ENCODE data around the gene GORASP1. TPM values are rescaled to one million over a fixed set of nuclear protein-coding genes. Genes with fewer than 3 reads are reported as not detected.
A peak's percentile ranks its signal among the peaks of the same experiment; 100 is the strongest.

Gene GORASP1
- total RNA-seq, 2 experiments from 2014 or later: 11.5 to 11.9 TPM

DNA sequence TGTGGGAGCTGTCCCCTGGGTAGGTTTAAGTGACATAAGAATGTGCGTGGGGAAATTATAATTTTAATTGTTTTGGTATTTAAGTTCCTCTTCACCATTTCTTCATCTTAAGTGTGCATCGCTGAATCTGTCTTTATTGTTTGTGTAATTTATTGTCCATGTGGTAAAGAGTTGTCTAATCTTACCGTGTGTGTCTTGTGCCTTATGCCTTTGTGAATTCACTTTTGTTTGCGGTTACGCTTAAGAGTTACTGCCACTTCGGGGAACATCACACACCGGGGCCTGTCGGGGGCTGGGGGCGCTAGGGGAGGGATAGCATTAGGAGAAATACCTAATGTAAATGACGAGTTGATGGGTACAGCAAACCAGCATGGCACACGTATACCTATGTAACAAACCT is 54.8 kb downstream of the GORASP1 start:
- Mint-ChIP-seq H3K9me3 (no peaks in the 10 kb centered on the region), H3K27me3 (no peaks in the 10 kb centered on the region), H3K36me3 (no peaks in the 10 kb centered on the region), H3K4me3 (peak overlapping the region; percentile 97), H3K4me1 (peaks cover 35% of the 10 kb centered on the region), H3K27ac (peak overlapping the region; percentile 97)
- DNase-seq: peak; percentile 6

DNA sequence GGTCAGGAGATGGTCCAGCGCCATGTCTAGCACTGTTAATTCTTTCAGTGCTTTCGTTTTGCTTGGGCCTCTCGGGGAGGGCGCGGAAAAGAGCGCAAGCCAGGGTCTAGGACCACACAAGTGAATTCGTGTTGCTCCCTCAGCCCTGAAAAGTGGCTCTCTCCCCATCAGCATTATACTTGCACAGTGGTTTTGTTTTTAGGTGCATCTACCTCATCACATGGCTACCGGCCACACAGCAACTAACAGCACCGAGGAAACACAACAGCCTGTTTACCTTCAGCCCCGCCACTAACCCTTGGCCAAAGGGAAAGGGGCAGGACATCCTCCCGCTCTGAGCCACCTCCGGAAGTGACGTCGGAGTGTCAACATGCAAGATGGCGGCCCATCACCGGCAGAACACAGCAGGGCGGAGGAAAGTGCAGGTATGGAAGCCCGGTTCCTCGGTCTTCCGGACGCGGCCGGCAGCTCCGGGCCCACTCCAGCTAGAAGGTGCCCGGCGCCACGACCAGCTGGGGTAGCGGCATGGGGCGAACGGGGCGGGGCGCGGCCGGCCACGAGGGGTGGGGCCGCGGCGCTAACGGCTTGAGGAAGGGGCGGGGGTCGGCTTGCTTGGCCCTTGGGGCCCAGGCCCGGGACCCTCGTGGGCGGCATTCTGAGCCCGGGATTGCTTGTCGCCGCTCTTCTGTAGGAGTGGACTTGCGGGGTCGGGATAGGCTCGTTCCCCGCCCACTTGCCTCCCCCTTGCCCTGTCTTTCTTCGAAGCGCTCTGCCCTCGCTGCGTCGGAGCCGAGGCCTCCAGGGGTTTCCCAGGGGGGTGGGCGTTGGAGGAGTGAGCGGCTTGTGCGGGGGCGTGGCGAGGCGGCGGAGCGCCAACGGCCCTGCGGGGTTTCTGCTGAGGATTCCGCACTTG is 55.5 kb downstream of the GORASP1 start, which contains the start of the genes SCN11A and WDR48:
Gene SCN11A, minus strand, starts transcription at position 296 of the 913 bp plus-strand sequence. CDS start 101,582 bp downstream, outside the sequence.
Gene WDR48, plus strand, starts transcription at position 368 of the 913 bp plus-strand sequence. Its CDS starts 10 bp downstream, at position 378.
- peak; percentile 91 for DNase-seq
- H3K4me3 Mint-ChIP-seq: peak within 1 kb of the TSS; percentile 97
- peak within 1 kb of the TSS; percentile 97 for H3K27ac Mint-ChIP-seq
- no peaks in the 10 kb centered on the region for H3K36me3 Mint-ChIP-seq
- no peaks in the 10 kb centered on the region for H3K9me3 Mint-ChIP-seq
- H3K4me1 Mint-ChIP-seq: peaks cover 35% of the 10 kb centered on the region
- no peaks in the 10 kb centered on the region for H3K27me3 Mint-ChIP-seq

DNA sequence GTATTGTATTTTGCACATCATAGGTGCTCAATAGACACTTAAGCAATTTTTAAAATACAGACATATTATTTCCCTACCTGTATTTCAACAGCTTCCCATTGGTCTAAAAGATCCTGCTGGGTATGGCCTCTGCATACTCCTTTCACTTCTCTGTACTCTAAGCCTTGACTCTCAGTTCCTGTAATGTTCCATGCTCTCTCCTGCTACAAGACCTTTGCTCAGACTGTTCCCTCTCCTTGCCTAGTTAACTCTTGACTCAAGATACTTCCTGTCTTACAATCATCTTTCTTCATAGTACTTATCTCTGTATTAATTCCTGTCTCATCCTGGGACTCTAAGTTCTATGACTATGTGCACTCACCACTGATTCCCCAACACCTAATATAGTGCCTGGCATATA is 57.4 kb downstream of the GORASP1 start:
- Mint-ChIP-seq H3K36me3 (no peaks in the 10 kb centered on the region), H3K9me3 (no peaks in the 10 kb centered on the region), H3K4me3 (no peak overlapping the region), H3K27me3 (no peaks in the 10 kb centered on the region), H3K4me1 (peaks cover 26% of the 10 kb centered on the region), H3K27ac (no peak overlapping the region)
- no peak for DNase-seq

Other genes starting within 250 kb of the GORASP1 start
- gene SCN11A, start 55.7 kb downstream of the GORASP1 start, total RNA-seq: under 1 TPM; 0.08 to 0.12 TPM
- 10 to 100 TPM; 38.4 to 41.0 TPM for gene WDR48, start 55.6 kb downstream of the GORASP1 start, total RNA-seq
- gene TTC21A, start 53 bp upstream of the GORASP1 start, total RNA-seq: under 1 TPM; 0.42 to 0.78 TPM
- 10 to 100 TPM; 53.4 to 54.8 TPM for gene CSRNP1, start 46.0 kb upstream of the GORASP1 start, total RNA-seq
- under 1 TPM; 0.66 to 0.91 TPM for gene XIRP1, start 85.0 kb upstream of the GORASP1 start, total RNA-seq
- under 1 TPM; 0.08 to 0.25 TPM for gene CX3CR1, start 172.4 kb upstream of the GORASP1 start, total RNA-seq
- not detected for gene CCR8, start 222.1 kb upstream of the GORASP1 start, total RNA-seq

Data from activated naive CD8-positive, alpha-beta T cell treated with anti-CD3 and anti-CD28 coated beads for 36 hours (primary cell).